HG03064 (cell line): Measurements from ENCODE around the gene GRID2.

ENCODE experiments used
- ATAC-seq: cut with Tn5 transposase; IDR thresholded peaks from one replicate; pipeline ENCODE4 v1.9.1; 2021; ENCODE audit warnings: low read depth; ENCODE audit not compliant: unreplicated experiment

GRID2 gene

DNA sequence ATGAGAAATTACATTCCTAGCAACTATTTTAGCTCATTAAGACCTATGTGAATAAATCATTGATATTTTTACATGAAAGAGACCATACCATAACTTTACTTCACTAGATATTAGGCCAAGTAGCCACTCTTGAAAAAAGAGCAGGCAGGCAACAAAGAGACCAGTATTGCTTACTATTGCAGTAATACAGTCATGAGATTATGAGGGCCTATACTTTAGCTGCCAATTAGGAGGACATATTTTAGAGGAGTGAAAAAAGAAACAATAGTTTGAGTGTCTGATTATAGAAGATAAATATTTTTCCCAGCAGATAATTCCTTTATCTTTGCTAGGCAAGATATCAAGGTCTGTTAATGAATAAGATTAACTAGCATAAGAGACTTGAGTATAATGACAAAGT is 739.0 kb downstream of the GRID2 start:
- no peak for ATAC-seq

DNA sequence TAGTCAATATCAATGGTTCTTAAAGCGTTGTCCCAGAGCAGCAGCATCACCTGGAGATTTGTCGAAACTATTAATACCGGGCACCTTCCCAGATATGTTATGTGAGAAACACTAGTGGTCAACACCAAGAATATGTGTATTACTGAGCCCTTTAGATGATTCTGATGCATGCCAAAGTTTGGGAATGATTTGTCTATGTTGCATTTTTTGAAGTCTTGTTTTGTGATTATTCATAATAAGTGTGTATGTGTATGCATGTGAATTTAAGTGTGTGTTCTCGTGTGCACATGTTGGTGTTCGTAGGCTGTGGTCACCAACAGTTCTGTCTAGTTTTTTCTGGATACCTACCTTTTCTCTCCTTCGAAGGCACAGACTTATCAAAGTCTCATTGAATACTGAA is 749.4 kb downstream of the GRID2 start:
- ATAC-seq, result no peak

DNA sequence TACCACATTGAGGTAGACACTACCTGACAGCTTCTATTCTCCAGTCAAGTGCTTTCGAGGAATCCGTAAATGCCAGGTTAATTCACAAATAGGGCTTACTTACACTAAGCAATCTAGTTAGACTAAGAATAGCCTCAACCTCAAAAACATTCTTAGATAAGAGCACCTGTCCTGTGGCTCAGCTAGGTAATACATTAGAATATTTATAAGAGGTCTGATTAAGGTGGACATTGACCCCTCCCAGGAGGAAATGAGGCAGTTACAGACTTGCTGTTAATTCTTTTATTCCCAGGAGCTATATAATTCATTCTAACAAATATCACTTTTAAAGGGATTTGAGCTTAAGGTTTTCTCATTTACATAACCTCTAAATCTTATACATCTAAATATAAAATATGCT is 758.1 kb downstream of the GRID2 start:
- ATAC-seq, result no peak

DNA sequence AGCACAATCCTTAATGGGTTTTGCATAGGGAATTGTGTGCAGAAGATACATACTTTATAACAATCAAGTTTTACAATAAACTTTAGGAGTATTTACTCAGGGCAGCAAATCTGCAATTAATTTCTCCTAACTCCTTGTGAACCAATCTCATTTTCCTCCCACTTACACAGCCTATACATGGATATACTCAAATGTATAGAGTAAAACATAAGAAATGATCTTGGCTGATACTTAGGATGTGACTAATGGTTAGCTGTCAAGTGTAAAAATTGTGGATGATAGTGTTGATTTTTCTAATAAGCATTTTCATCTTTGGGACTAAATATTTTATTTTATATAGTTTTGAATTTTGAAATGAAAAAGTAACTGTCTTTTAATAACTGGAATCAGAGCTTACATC is 759.6 kb downstream of the GRID2 start:
- ATAC-seq, result no peak

DNA sequence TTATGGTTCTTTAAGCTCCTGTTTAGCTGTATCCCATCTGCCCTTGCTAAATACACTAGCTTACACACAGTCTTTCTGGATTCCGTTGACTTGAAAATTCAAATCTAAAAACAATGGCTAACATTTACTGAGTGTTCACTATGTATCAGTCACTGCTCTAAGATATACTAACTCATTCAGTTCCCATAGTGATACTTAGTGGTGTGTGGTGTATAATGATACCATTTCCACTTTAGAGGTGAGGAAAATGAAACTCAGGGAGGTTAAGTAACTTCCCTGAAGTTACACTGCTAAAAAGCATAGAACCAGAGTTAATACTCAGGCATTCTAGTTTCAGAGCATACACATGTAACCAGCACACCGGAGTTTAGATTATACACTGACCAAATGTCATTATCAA is 762.0 kb downstream of the GRID2 start:
- ATAC-seq, result no peak

DNA sequence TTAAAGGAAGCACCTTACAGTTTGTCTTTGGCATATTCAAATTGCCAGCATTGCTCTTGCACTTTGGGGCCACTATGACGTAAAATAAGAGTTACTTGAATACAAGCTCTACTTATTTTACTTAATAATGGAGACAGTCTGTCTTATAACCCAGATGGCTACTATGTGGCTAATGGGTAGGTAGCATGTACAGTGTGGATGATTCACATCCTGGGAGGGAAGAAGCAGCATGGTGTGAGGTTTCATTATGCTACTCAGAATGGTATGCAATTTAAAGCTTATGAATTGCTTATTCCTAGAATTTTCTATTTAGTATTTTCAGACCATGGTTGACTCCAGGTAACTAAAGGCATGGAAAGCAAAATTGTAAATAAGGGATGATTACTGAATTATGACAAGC is 763.0 kb downstream of the GRID2 start:
- no peak for ATAC-seq

DNA sequence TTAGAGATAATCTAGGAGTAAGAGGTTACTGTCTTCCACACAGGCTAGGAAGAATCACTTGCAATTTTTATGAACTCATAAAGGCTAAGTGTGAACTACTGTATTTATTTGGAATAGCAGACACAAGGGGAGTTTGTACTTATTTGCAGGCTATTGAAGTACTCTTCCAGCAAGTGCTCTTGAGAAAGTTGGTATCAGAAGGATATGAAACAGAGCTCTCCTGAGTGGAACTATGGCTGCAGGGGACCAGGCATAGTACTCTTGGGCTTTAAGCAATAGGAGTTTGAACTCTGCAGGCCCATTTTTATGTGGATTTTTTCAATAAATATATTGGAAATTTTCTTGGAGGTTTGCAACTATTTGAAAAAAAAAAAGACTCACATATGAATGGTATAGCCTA is 768.5 kb downstream of the GRID2 start:
- ATAC-seq, result no peak

DNA sequence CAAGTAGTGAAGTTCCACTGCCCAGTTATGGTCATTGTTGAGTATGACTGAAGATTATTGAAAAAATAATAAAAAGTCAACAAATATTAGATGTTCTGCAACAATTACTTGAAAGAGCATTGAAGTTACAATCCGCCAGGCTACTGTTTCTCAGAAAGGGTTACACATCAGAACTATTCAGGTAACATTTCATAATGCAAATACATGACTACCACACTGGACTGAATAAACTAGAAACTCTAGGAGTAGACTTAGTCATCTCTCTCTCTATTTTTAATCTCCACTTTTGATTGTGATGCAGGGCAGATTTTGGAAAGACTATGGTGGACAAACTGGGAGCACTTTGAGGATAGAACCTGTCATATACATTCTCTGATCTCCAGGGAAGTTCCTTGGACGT is 776.5 kb downstream of the GRID2 start:
- ATAC-seq, result no peak

DNA sequence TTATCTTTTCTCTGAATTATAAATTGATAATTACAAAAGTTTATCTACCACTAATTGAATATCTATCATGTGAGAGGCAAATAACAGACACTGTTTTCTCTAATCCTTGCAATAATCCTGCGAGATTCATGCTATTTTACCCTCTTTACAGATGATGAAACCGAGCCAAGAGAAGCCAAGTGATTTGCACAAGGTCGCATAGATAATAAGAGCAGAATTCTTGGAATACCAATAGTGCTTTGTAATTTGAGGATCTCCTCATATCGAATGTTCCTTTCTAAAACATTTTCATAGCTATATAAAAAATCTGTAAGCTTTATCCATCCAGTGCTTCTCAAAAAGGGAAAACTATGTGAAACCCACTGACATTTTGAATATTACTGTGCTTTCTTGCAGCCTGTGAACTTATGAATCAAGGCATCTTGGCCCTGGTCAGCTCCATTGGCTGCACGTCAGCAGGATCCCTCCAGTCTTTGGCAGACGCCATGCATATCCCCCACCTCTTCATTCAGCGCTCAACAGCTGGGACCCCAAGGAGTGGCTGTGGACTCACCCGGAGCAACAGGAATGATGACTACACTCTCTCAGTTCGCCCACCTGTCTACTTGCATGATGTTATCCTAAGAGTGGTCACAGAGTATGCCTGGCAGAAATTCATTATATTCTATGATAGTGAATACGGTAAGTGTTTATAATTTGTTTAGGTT is 781.0 kb downstream of the GRID2 start:
- ATAC-seq, result no peak

DNA sequence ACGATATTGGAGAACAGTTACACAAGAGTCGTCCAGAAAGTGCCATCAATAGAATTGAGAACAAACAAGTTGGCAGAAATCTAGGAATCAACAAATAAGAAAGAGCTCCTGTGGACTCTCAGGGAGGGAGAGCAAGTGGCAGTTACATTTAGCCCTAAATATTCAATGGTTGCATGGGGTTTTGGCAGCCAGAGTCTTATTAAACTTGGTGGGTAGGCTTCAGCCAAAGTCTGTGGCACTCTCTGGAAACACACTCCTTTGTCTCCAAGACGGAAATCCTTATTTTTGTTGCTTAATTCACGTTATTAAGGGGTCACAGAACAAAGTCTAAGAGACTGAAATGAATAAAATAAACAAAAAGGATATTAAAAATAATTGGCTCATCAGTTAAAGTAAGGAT is 782.6 kb downstream of the GRID2 start:
- ATAC-seq, result no peak

DNA sequence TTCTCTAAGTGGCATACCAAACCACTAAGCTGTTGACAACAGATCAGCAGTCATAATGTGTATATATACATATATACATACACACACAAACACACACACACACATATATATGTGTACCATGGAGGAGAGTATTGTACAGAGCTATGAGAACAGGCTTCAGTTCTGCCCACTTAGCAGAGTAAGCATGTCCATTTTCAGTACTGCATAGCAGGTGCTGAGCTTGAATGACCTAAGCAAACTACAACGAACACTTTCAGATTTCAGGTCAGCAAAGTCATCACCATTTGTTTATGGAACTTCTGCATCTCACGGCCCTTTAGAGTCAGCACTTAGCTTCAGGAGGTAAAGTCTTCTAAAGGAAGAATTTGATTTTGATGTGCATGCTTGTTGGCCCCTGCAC is 789.0 kb downstream of the GRID2 start:
- ATAC-seq, result no peak

DNA sequence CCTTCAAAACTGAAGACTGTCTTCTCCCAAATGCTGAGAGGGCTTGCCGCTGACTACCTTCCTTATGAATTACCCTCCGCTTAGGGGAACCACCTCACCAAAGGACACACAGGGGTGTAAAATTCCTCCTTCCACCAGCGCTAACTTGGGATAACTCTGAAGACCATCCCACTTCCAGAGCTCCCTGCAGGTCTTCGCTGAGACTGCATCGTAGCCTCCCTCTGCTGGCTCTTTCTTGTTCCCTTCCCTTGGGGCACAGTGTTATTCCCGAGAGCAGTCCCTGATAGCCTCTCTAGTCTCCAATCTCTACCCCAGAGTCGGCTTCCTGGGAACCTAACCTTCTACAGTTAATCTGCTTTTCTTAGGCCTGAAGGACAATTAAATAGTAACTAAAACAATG is 799.3 kb downstream of the GRID2 start:
- no peak for ATAC-seq

DNA sequence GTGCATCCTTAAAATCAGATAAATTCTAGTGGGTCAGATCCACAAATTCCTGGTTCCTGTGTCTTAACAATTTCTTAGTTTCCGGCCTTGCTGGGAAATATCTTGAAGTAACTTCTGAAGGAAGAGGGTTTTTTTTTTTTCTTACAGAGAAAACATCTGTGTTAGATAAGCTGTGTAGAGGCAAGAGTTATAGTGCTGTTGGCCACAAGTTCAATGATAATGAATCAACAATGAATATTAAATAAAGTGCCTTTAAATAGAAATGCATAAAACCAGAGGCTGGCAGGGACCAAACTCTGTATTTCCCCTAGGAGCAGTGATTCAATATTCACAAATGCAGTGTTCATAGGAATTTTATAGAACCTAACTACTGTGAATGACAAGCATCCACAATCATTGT is 812.9 kb downstream of the GRID2 start:
- ATAC-seq, result no peak

DNA sequence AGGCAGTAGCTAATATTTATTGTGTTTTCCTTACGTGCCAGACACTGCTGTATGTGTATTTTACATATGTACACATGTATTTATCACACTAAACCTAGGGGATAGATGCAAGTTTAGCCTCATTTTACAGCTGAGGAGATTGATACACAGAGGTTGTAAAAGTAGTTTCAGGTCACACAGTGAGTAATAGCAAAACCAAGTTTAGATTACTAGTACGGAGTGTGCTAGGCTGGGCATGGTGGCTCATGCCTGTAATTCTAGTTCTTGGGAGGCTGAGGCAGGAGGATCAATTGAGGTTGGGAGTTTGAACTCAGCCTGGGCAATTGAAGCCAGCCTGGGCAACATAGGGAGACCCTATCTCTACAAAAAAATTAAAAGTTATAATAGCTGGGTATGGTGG is 823.7 kb downstream of the GRID2 start:
- ATAC-seq, result no peak

DNA sequence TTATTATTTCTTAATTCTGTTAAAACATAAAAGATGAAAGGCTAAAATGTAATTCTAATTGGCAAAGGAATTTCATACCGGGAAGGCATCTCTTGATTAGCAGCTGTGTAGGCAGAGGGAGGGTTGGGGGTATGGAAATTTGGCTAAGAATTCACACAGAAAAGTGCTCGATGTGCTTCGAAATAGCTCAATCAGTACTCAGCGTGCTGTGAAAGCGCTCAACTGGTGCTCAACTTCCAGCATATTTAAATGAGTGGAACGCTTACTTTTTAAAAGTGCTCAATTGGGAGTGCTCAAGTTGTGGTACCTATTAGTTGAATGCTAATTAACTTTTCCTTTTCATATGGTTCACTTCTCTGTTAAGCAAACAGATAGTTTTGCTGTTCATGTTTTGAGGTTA is 828.9 kb downstream of the GRID2 start:
- no peak for ATAC-seq

DNA sequence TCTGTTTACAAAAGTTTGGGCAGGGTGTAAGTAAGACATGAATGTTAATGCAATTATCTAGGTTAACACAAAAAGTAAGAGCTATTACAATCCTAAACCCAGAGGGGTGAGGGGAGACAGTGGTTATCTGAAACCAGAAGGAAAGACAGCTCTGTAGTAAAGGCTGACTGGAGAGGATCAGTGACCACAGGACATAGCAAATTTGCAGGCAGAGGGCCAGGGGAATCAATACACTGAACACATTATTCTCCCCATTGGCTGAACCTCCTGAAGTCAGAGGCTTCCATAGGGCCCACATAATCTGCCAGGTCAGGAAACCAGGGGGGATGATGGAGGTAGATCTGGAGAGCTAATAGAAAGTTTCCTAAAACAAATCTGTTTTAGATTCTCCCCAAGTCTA is 835.4 kb downstream of the GRID2 start:
- ATAC-seq, result no peak

DNA sequence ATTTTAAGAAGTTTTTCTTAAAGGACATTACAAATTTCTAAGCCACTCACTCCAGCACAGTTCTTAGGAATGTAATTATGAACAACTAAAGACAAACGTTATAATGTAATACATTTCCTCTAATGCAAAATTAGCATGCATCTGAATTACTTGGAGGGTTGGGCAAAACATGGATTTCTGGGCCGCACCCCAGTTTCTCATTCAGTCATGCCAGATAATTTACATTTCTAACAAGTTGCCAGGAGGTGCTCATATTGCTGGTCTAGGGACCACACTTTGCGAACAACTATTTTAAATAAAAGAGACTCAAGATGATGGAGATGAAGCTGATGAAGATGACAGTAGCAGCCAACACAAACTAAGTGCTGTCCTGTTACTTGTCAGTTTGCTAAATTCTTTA is 840.1 kb downstream of the GRID2 start:
- ATAC-seq, result no peak

DNA sequence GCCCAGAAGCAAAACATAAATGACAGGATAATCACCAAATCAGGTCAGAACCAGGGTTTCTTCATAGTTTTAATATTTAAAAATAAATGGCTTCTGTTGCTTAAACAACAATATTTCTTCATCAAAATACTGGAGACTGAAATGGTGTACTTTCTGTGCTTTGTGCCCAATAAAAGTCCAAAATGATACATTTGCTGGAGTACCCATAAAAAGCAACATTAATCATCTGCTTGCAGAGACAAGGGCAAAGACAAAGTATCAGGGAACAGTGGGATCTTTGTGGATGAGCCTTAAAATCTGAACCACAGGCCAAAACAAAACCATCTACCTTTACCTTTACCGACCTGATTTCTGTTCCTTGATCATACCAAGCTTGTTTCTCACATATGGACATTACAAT is 840.9 kb downstream of the GRID2 start:
- ATAC-seq, result no peak

DNA sequence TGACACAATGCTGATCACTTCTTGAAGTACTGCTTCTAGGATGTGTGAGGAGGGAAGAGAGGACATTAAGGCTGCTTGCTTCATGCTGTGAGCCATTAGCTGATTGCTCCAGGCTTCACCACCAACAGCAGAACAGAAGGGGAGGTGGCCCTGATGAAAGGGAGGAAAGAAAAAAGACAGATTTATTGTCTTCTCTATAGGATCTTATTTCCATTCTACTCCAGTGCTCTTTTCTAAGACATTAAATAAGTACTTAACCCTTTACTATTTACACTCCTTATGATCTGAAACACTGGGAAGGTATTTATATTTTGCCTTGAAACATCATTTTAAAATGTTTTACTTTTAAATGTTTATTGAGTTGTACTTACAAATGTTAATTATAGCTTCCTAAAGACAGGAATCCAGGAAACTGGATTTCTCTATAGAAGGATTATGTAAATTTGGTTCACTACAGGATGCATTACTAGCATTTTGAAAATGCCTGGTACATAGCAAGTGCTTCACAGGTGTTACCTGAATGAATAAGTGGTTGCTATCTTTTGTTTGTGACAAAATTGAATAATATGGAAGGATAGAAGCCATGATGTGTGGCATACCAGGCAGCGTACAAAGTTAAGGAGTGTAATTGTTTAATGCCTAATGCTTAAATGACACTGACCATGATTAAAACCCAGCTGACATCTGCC is 843.9 kb downstream of the GRID2 start:
- ATAC-seq, result no peak

DNA sequence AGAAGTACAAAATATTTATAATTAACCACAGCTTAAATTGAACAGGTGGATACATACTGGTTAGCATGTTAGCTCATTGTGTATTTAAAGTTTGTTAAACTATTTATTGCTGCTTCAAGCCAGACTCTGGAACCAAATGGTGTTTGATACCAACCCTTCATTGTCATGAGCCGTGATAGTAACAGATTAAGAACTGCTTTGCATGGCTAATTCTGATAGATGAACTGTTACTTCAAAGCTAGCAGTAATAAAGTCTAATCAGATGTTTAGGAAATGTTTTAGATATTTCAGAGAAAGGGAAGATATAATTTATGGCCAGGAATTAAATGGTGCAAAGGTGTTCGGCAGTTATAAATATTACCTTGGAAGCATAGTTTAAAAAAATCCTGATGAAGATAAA is 848.7 kb downstream of the GRID2 start:
- no peak for ATAC-seq

DNA sequence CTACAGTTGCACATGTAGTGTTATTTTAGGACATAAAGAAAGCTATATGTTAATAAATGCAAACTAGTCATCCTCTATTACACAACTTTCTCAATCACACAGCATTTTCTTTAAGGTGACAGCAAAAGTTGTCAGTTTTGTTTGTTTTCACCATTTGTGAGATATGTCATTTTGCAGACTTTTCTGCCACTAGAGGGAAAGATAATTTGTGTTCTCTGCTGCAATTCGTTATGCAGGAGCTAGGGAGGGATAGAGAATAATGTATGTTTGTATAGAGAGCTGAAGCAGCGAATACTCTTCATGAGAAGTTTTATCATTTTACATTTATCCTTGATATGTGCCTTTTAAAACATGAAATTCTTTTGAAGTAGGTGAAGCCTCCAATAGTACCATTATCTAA is 854.2 kb downstream of the GRID2 start:
- ATAC-seq, result no peak

DNA sequence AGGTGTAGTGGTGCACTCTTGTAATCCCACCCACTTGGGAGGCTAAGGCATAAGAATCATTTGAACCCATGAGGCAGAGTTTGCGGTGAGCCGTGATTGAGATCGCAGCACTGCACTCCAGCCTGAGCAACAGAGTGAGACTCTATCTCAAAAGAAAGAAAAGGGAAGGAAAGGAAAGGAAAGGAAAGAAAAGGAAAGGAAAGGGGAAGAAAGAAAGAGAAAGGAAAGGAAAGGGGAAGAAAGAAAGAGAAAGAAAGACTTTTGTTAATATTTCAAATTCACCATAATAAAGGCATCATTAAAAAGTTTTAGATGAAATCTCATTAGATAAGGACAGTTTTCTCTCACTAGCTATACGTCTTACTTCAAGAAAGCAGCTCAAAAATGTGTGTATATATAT is 864.3 kb downstream of the GRID2 start:
- no peak for ATAC-seq

DNA sequence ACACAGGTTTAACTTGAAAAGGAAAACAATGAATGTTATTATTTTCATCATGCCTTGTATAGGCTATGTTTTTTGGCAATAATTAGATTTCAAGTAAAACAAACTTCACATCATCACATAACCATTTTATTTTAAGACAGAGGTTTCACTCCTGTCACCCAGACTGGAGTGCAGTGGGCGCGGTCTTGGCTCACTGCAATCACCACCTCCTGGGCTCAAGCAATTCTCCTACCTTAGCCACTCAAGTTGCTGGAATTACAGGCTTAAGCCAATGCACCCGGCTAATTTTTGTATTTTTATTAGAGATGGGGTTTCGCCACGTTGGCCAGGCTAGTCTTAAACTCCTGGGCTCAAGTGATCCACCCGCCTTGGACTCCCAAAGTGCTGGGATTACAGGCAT is 866.2 kb downstream of the GRID2 start:
- ATAC-seq, result no peak
